GM12801 (cell line): ENCODE data around the gene MMP28.

ENCODE experiments used
- CTCF ChIP-seq: IDR thresholded peaks from one replicate; pipeline ENCODE4 v1.5.1; 2011; ENCODE audit warnings: control low read depth; ENCODE audit not compliant: insufficient read length; ENCODE audit errors: extremely low read depth

Gene MMP28

GRCh38 chr17:35745246-35745645, 50.2 kb downstream of the MMP28 start:
- TF ChIP-seq CTCF, result no peak

- no peak for TF ChIP-seq CTCF
Observed at GRCh38 chr17:35744830-35745229, 50.6 kb downstream of the MMP28 start.

- no peak for TF ChIP-seq CTCF
Observed at GRCh38 chr17:35743626-35744328, 51.7 kb downstream of the MMP28 start.

GRCh38 chr17:35742896-35743477, 52.5 kb downstream of the MMP28 start:
- TF ChIP-seq CTCF, result no peak

- no peak for TF ChIP-seq CTCF
Observed at GRCh38 chr17:35742496-35742895, 52.9 kb downstream of the MMP28 start.

- TF ChIP-seq CTCF, result no peak
Observed at GRCh38 chr17:35740997-35741931, 54.2 kb downstream of the MMP28 start.

GRCh38 chr17:35740216-35740615, 55.2 kb downstream of the MMP28 start:
- no peak for TF ChIP-seq CTCF
